Thyroid gland (tissue), 4 donors: ENCODE data around the gene PRXL2B.

Experiments
- CTCF ChIP-seq, 6 experiments: fragments of 200-600 bp in 3 of 6; fragments of 450-650 bp in 3 of 6; sonication (generic) in 3 of 6; IDR thresholded peaks; one replicate each; pipeline ENCODE4 v1.5.1; 2016 to 2019; ENCODE audit warnings: antibody characterized with exemption in 6 of 6, mild to moderate bottlenecking in 2 of 6, inconsistent platforms in 1 of 6, moderate library complexity in 1 of 6
- POLR2A ChIP-seq, 2 donors: fragments of 450-650 bp; IDR thresholded peaks; one replicate each; pipeline ENCODE4 v1.6.1; 2017; ENCODE audit warnings: antibody characterized with exemption in 2 of 2, mild to moderate bottlenecking in 2 of 2, moderate library complexity in 1 of 2

- TF ChIP-seq CTCF (IDR thresholded peaks at IDR 0.05) (no peak), POLR2A (IDR thresholded peaks at IDR 0.05) (no peak)
These were observed 25.1 kb upstream of the PRXL2B start for GRCh38 chr1:2561446-2561845.
